H1 (cell line): ENCODE data around the gene CRELD1. TPM values are rescaled to one million over a fixed set of nuclear protein-coding genes. Genes with fewer than 3 reads are reported as not detected.

Experiments used
- EGR1 ChIP-seq: IDR thresholded peaks from 2 replicates; pipeline ENCODE4 v1.6.1; 2011; ENCODE audit warnings: low read depth, low read length, borderline replicate concordance
- HDAC2 ChIP-seq, 2 experiments: fragments of 300-600 bp in 1 of 2; sonication (generic) in 1 of 2; IDR thresholded peaks; 2 replicates each; pipeline ENCODE4 v1.6.1; 2011 to 2012; ENCODE audit warnings: low read depth in 2 of 2, low read length in 2 of 2, mild to moderate bottlenecking in 2 of 2, moderate library complexity in 2 of 2, borderline replicate concordance in 1 of 2, inconsistent platforms in 1 of 2
- polyA plus RNA-seq, 7 experiments: library from polyadenylated mRNA; depleted of rRNA in 3 of 7; stranded (reverse) in 5 of 7; unstranded in 2 of 7; fragments of >200 nt in 5 of 7; fragments of 200-250 nt in 2 of 7; gene quantifications; 1 replicate in 5 of 7; 2 replicates in 1 of 7; 4 replicates in 1 of 7; pipeline versions ENCODE4 v1.2.1 to v1.2.3, GENCODE V29; 2011 to 2013; ENCODE audit warnings: missing spikeins in 2 of 7, mixed read lengths in 2 of 7
- total RNA-seq: library from RNA; stranded (reverse); fragmentation: NEBNext Ultra II Directional; extraction: Animal tissue kit (Norgen Biotek cat#: 25700); gene quantifications from 2 replicates; pipeline ENCODE4 v1.2.1, GENCODE V29; 2021

The CRELD1 gene
- total and polyA plus RNA-seq, 2 of the 8 experiments (the other 6 are each of a cell fraction or from before 2014, with no cell fraction given): 12.9 to 15.1 TPM

DNA sequence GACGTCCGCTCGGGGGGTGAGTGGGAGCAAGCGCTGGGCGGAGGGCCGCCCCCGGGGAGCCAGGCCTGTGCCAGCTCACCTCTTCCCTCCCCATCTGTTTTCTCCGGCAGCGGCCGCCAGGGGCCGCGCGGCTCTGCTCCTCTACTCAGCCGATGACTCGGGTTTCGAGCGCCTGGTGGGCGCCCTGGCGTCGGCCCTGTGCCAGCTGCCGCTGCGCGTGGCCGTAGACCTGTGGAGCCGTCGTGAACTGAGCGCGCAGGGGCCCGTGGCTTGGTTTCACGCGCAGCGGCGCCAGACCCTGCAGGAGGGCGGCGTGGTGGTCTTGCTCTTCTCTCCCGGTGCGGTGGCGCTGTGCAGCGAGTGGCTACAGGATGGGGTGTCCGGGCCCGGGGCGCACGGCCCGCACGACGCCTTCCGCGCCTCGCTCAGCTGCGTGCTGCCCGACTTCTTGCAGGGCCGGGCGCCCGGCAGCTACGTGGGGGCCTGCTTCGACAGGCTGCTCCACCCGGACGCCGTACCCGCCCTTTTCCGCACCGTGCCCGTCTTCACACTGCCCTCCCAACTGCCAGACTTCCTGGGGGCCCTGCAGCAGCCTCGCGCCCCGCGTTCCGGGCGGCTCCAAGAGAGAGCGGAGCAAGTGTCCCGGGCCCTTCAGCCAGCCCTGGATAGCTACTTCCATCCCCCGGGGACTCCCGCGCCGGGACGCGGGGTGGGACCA lies 632 bp upstream of the CRELD1 start (continued):
- TF ChIP-seq HDAC2 (IDR thresholded peaks at IDR 0.05; ENCODE audit: borderline replicate concordance in 1 of 2, low read depth in 2 of 2, low read length in 2 of 2): no peak
- TF ChIP-seq EGR1: no peak
